Measurements from ENCODE around the gene MAJIN. TPM values are rescaled to one million over a fixed set of nuclear protein-coding genes. Genes with fewer than 3 reads are reported as not detected.

Gene MAJIN
- total and polyA plus RNA-seq, 4 donors: 0.09 to 0.31 TPM; not detected in 2

DNA sequence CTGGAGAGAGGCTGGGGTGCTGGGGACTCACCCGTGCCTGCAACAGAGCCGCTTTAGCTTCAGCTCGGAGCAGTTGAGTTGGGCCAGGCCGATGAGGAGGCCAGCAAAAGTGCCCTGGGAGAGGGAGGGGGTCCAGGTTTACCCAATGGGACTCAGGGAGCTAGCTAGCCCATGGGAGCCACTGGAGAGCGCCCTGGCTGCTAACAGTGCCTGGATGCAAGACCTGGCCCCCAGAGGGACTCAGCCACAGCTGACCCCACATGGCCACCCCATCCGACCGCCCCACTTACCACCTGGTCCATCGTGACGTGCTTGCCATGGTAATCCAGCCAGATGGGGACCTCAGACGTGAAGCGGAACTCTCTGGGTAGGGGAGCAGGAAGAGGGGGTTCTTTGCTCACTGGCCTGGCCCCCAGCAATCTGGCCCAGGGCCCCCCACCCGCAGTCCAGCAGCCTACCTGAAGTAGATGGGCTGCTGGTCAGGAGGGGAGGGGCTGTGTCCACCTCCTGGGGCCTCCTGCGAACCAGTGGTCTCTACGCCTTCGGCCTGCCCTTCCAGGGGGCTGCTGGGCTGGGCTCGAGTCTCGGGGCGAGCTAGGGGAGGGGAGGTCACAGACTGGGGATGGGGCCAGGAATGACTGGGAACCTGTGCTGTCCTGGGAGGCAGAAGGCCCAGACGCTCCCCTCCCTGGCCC is 74.4 kb downstream of the MAJIN start:
- Histone ChIP-seq H3K36me3 (ENCODE audit: control insufficient read depth in 4 of 4, insufficient read depth in 3 of 4, low read depth in 1 of 4, low read length in 3 of 4) (peaks cover 20 to 65% (median 36%) of the 10 kb centered on the region in 4 donors), H3K9me3 (ENCODE audit: control insufficient read depth in 4 of 4, low read length in 3 of 4) (no peaks in the 10 kb centered on the region), H3K4me1 (ENCODE audit: control insufficient read depth in 4 of 4, insufficient read depth in 4 of 4, low read length in 3 of 4) (peaks cover 11 to 18% (median 13%) of the 10 kb centered on the region in 4 donors), H3K9ac (ENCODE audit: low read depth in 1 of 2, low read length in 2 of 2) (no peak overlapping the region), H3K27ac (ENCODE audit: low read depth in 1 of 2, low read length in 2 of 2) (no peak overlapping the region), H3K27me3 (ENCODE audit: control insufficient read depth in 4 of 4, insufficient read depth in 4 of 4, low read length in 3 of 4) (no peaks in the 10 kb centered on the region), H3K4me3 (ENCODE audit: low read depth in 1 of 3, low read length in 3 of 3) (no peak overlapping the region)
- WGBS: 97% methylated on average over 19 of the region's 19 CpGs
- TF ChIP-seq, protein P1, sequence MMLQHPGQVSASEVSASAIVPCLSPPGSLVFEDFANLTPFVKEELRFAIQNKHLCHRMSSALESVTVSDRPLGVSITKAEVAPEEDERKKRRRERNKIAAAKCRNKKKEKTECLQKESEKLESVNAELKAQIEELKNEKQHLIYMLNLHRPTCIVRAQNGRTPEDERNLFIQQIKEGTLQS (IDR thresholded peaks at IDR 0.05): no peak
- DNase-seq (ENCODE audit: low spot score): no peak

DNA sequence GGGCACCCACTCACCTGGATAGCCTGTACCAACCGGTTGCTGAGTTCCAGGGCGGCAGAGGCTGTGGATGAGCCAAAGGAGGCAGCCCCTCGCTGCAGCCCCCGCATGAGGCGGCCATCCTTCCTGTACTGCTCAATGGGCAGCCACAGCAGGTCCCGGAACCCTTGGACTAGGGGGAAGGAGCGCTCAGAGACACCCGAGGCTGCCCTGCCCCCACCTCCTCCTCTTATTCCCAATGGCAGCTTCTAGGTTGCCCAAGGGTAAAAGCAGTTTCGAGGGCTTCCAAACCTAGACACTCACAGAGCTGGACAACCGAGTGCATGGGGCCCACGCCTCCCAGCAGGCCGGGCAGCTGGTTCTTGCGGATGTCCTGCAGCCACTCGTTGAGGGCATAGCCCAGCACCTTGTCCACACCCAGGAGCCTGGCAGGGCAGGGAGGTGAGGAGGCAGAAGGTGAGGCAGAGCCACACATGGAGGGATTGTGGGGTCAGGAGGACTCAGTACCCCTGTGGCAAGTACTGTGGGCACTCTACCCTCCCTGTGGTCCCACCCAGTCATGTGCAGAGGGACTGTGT is 75.4 kb downstream of the MAJIN start:
- TF ChIP-seq, protein P2, sequence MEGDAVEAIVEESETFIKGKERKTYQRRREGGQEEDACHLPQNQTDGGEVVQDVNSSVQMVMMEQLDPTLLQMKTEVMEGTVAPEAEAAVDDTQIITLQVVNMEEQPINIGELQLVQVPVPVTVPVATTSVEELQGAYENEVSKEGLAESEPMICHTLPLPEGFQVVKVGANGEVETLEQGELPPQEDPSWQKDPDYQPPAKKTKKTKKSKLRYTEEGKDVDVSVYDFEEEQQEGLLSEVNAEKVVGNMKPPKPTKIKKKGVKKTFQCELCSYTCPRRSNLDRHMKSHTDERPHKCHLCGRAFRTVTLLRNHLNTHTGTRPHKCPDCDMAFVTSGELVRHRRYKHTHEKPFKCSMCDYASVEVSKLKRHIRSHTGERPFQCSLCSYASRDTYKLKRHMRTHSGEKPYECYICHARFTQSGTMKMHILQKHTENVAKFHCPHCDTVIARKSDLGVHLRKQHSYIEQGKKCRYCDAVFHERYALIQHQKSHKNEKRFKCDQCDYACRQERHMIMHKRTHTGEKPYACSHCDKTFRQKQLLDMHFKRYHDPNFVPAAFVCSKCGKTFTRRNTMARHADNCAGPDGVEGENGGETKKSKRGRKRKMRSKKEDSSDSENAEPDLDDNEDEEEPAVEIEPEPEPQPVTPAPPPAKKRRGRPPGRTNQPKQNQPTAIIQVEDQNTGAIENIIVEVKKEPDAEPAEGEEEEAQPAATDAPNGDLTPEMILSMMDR (IDR thresholded peaks at IDR 0.05; ENCODE audit: low read depth, low read length, missing input control): no peak
- TF ChIP-seq SP1 (IDR thresholded peaks at IDR 0.05): no peak
- no peak for TF ChIP-seq HNF4G (IDR thresholded peaks at IDR 0.05)
- TF ChIP-seq GABPA (IDR thresholded peaks at IDR 0.05 in 1 of 2, conservative IDR thresholded peaks at IDR 0.05 in 1 of 2): no peak
- TF ChIP-seq RAD21 (IDR thresholded peaks at IDR 0.05): no peak
- TF ChIP-seq, protein P3, sequence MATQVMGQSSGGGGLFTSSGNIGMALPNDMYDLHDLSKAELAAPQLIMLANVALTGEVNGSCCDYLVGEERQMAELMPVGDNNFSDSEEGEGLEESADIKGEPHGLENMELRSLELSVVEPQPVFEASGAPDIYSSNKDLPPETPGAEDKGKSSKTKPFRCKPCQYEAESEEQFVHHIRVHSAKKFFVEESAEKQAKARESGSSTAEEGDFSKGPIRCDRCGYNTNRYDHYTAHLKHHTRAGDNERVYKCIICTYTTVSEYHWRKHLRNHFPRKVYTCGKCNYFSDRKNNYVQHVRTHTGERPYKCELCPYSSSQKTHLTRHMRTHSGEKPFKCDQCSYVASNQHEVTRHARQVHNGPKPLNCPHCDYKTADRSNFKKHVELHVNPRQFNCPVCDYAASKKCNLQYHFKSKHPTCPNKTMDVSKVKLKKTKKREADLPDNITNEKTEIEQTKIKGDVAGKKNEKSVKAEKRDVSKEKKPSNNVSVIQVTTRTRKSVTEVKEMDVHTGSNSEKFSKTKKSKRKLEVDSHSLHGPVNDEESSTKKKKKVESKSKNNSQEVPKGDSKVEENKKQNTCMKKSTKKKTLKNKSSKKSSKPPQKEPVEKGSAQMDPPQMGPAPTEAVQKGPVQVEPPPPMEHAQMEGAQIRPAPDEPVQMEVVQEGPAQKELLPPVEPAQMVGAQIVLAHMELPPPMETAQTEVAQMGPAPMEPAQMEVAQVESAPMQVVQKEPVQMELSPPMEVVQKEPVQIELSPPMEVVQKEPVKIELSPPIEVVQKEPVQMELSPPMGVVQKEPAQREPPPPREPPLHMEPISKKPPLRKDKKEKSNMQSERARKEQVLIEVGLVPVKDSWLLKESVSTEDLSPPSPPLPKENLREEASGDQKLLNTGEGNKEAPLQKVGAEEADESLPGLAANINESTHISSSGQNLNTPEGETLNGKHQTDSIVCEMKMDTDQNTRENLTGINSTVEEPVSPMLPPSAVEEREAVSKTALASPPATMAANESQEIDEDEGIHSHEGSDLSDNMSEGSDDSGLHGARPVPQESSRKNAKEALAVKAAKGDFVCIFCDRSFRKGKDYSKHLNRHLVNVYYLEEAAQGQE (IDR thresholded peaks at IDR 0.05): no peak
- no peak for TF ChIP-seq EGR1 (IDR thresholded peaks at IDR 0.05; ENCODE audit: low read depth in 2 of 2)
- TF ChIP-seq, protein P4, sequence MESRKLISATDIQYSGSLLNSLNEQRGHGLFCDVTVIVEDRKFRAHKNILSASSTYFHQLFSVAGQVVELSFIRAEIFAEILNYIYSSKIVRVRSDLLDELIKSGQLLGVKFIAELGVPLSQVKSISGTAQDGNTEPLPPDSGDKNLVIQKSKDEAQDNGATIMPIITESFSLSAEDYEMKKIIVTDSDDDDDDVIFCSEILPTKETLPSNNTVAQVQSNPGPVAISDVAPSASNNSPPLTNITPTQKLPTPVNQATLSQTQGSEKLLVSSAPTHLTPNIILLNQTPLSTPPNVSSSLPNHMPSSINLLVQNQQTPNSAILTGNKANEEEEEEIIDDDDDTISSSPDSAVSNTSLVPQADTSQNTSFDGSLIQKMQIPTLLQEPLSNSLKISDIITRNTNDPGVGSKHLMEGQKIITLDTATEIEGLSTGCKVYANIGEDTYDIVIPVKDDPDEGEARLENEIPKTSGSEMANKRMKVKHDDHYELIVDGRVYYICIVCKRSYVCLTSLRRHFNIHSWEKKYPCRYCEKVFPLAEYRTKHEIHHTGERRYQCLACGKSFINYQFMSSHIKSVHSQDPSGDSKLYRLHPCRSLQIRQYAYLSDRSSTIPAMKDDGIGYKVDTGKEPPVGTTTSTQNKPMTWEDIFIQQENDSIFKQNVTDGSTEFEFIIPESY (IDR thresholded peaks at IDR 0.05): no peak
- TF ChIP-seq FOXA1 (IDR thresholded peaks at IDR 0.05): no peak
- TF ChIP-seq YY1 (IDR thresholded peaks at IDR 0.05): no peak
- peaks cover 11 to 26% (median 20%) of the 10 kb centered on the region in 4 donors for H3K4me1 ChIP-seq (ENCODE audit: control insufficient read depth in 4 of 4, insufficient read depth in 4 of 4, low read length in 3 of 4)
- H3K27me3 ChIP-seq (ENCODE audit: control insufficient read depth in 4 of 4, insufficient read depth in 4 of 4, low read length in 3 of 4): no peaks in the 10 kb centered on the region
- no peaks in the 10 kb centered on the region for H3K9me3 ChIP-seq (ENCODE audit: control insufficient read depth in 4 of 4, low read length in 3 of 4)
- WGBS: 93% methylated on average over 14 of the region's 14 CpGs
- H3K36me3 ChIP-seq (ENCODE audit: control insufficient read depth in 4 of 4, insufficient read depth in 3 of 4, low read depth in 1 of 4, low read length in 3 of 4): peaks cover 13 to 57% (median 29%) of the 10 kb centered on the region in 4 donors
- DNase-seq (ENCODE audit: low spot score): no peak
- H3K27ac ChIP-seq (ENCODE audit: low read depth in 1 of 2, low read length in 2 of 2): no peak overlapping the region
- H3K9ac ChIP-seq (ENCODE audit: low read depth in 1 of 2, low read length in 2 of 2): no peak overlapping the region
- no peak overlapping the region for H3K4me3 ChIP-seq (ENCODE audit: low read depth in 1 of 3, low read length in 3 of 3)

All from liver (tissue), 9 donors.